ENCODE results near the gene INPP5E.

DNA sequence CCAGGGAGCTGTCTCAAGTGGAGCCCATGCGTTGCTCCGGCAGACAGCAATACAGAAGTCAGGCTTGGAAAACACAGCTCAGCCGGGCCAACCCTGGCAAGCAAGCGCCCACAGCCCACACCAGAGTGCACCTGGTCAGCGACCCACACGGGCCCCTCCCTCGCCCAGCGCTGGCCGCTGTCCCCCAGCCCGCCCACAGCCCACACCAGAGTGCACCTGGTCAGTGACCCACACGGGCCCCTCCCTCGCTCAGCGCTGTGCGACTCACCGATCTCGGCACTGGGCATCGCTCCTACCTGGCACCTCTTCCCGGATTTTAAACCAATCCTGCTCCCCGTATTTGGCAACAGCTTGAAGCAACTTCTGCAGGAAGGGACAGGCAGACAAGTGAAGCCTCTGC, 52.4 kb downstream of the INPP5E start:
- TF ChIP-seq, protein P1, sequence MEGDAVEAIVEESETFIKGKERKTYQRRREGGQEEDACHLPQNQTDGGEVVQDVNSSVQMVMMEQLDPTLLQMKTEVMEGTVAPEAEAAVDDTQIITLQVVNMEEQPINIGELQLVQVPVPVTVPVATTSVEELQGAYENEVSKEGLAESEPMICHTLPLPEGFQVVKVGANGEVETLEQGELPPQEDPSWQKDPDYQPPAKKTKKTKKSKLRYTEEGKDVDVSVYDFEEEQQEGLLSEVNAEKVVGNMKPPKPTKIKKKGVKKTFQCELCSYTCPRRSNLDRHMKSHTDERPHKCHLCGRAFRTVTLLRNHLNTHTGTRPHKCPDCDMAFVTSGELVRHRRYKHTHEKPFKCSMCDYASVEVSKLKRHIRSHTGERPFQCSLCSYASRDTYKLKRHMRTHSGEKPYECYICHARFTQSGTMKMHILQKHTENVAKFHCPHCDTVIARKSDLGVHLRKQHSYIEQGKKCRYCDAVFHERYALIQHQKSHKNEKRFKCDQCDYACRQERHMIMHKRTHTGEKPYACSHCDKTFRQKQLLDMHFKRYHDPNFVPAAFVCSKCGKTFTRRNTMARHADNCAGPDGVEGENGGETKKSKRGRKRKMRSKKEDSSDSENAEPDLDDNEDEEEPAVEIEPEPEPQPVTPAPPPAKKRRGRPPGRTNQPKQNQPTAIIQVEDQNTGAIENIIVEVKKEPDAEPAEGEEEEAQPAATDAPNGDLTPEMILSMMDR (conservative IDR thresholded peaks at IDR 0.05; ENCODE audit: low read length): no peak
- no peak for TF ChIP-seq EZH2phosphoT487 (IDR thresholded peaks at IDR 0.05; ENCODE audit: borderline replicate concordance)
